Neural cell (in vitro differentiated cells): Measurements from ENCODE around the gene KCTD11. TPM values are rescaled to one million over a fixed set of nuclear protein-coding genes. Genes with fewer than 3 reads are reported as not detected.

Experiments used
- H2AFZ ChIP-seq: fragments of 200-600, 300-800 bp; sonication (generic), shearing (Covaris generic); 2 replicates; pipeline ENCODE4 v1.6.0; 2014; ENCODE audit warnings: low read depth, mild to moderate bottlenecking, antibody characterized with exemption, low read length, moderate library complexity
- H3F3A ChIP-seq: fragments of 200-600 bp; shearing (Covaris generic); 2 replicates; pipeline ENCODE4 v1.6.1; 2016; ENCODE audit warnings: mild to moderate bottlenecking, moderate library complexity, mixed read lengths, antibody characterized with exemption, low read length; ENCODE audit not compliant: insufficient read depth, poor library complexity, severe bottlenecking
- H3K27ac ChIP-seq: fragments of 200-600, 300-800 bp; sonication (generic), shearing (Covaris generic); 2 replicates; pipeline ENCODE4 v1.5.1; 2014; ENCODE audit warnings: mild to moderate bottlenecking, low read length, moderate library complexity
- H3K27me3 ChIP-seq: fragments of 300-800, 200-600 bp; sonication (generic), shearing (Covaris generic); 2 replicates; pipeline ENCODE4 v1.6.0; 2014; ENCODE audit warnings: mild to moderate bottlenecking, low read depth, low read length, moderate library complexity; ENCODE audit not compliant: insufficient read depth
- H3K36me3 ChIP-seq: fragments of 300-800, 200-600 bp; sonication (generic), shearing (Covaris generic); 2 replicates; pipeline ENCODE4 v1.5.1; 2014; ENCODE audit warnings: mild to moderate bottlenecking, antibody characterized with exemption, low read length, moderate library complexity; ENCODE audit not compliant: insufficient read depth
- H3K4me2 ChIP-seq: fragments of 300-800, 200-600 bp; sonication (generic), shearing (Covaris generic); 2 replicates; pipeline ENCODE4 v1.6.0; 2014; ENCODE audit warnings: mild to moderate bottlenecking, low read length
- H3K4me3 ChIP-seq: fragments of 300-800, 200-600 bp; sonication (generic), shearing (Covaris generic); 2 replicates; pipeline ENCODE4 v1.5.1; 2014; ENCODE audit warnings: mild to moderate bottlenecking, low read length, moderate library complexity
- H3K79me2 ChIP-seq: fragments of 200-600 bp; shearing (Covaris generic); replicated peaks from 2 replicates; pipeline ENCODE4 v1.6.0; 2014; ENCODE audit warnings: mild to moderate bottlenecking, low read length, moderate library complexity; ENCODE audit not compliant: insufficient read depth
- H3K9ac ChIP-seq: fragments of 300-800, 200-600 bp; sonication (generic), shearing (Covaris generic); 2 replicates; pipeline ENCODE4 v1.6.1; 2016; ENCODE audit warnings: mild to moderate bottlenecking, low read length, mixed read lengths
- H3K9me2 ChIP-seq: fragments of 200-600 bp; shearing (Covaris generic); 2 replicates; pipeline ENCODE4 v1.6.1; 2016; ENCODE audit warnings: mild to moderate bottlenecking, low read length, mixed read lengths; ENCODE audit not compliant: insufficient read depth
- H3K9me3 ChIP-seq: fragments of 200-600, 300-800 bp; sonication (generic), shearing (Covaris generic); 2 replicates; pipeline ENCODE4 v1.6.1; 2016; ENCODE audit warnings: mild to moderate bottlenecking, mixed run types, low read length, moderate library complexity, mixed read lengths
- H4K20me1 ChIP-seq: fragments of 200-600 bp; shearing (Covaris generic); 2 replicates; pipeline ENCODE4 v1.6.1; 2016; ENCODE audit warnings: mild to moderate bottlenecking, mixed run types; ENCODE audit not compliant: insufficient read depth
- EP300 ChIP-seq: fragments of 450-650 bp; conservative IDR thresholded peaks from 2 replicates; pipeline ENCODE4 v1.6.1; 2014; ENCODE audit warnings: antibody characterized with exemption, mild to moderate bottlenecking, moderate library complexity; ENCODE audit not compliant: poor library complexity, severe bottlenecking
- EZH2 ChIP-seq: fragments of 200-600, 300-800 bp; shearing (Covaris generic), sonication (generic); IDR thresholded peaks from 2 replicates; pipeline ENCODE4 v1.6.1; 2014; ENCODE audit warnings: antibody characterized with exemption, low read length, borderline replicate concordance, mild to moderate bottlenecking; ENCODE audit not compliant: insufficient read depth, poor library complexity, severe bottlenecking
- MXI1 ChIP-seq: fragments of 450-650 bp; conservative IDR thresholded peaks from 2 replicates; pipeline ENCODE4 v1.6.1; 2014; ENCODE audit warnings: antibody characterized with exemption, mild to moderate bottlenecking; ENCODE audit not compliant: poor library complexity, severe bottlenecking
- POLR2AphosphoS5 ChIP-seq: IDR thresholded peaks from 2 replicates; pipeline ENCODE4 v1.6.1; 2012
- RAD21 ChIP-seq: fragments of 450-650 bp; conservative IDR thresholded peaks from 2 replicates; pipeline ENCODE4 v1.6.1; 2014; ENCODE audit warnings: antibody characterized with exemption, mild to moderate bottlenecking, moderate library complexity
- SMC3 ChIP-seq: fragments of 450-650 bp; conservative IDR thresholded peaks from 2 replicates; pipeline ENCODE4 v1.6.1; 2014; ENCODE audit warnings: antibody characterized with exemption, mild to moderate bottlenecking, moderate library complexity; ENCODE audit not compliant: poor library complexity
- TAF1 ChIP-seq: IDR thresholded peaks from 2 replicates; pipeline ENCODE4 v1.6.1; 2012; ENCODE audit warnings: low read depth
- polyA plus RNA-seq: library from polyadenylated mRNA; depleted of rRNA; stranded (reverse); fragments of >200 nt; gene quantifications from 2 replicates; pipeline ENCODE4 v1.2.3, GENCODE V29; 2014
- TF ChIP-seq, protein P1 (sequence below): IDR thresholded peaks from 2 replicates; pipeline ENCODE4 v1.6.1; 2012; ENCODE audit warnings: borderline replicate concordance
- TF ChIP-seq, protein P2 (sequence below): fragments of 450-650 bp; IDR thresholded peaks from 2 replicates; pipeline ENCODE4 v1.5.1; 2014; ENCODE audit warnings: antibody characterized with exemption, mild to moderate bottlenecking, moderate library complexity; ENCODE audit not compliant: poor library complexity, severe bottlenecking

KCTD11 gene
- polyA plus RNA-seq, 1 donor from 2014 or later, result 2.8 TPM

DNA sequence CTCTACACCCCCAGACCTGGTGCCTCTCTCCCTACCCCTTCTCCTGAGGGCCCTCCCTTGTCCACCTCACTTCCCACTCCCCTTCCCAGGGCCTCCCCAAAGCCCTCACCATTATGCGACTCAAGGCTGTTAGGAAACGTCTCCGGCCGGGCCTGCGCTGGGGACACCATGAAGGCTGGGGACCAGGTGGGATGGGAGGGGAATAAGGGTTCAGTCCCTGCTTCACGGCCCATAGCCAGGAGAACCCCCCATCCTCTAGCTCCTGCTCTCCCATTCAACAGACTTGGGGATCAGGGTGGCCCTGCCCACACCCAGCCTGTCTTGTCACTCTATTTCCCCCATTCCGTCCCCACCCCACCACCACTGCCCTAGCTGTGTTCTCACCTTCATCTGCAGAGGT lies 24.9 kb upstream of the KCTD11 start:
- Histone ChIP-seq H3K27ac (no peak overlapping the region), H4K20me1 (no peaks in the 10 kb centered on the region), H3K9me2 (no peaks in the 10 kb centered on the region), H3K27me3 (no peaks in the 10 kb centered on the region), H3K4me2 (no peak overlapping the region), H3K4me3 (peak overlapping the region; percentile 92), H3K9me3 (no peaks in the 10 kb centered on the region), H3K79me2 (peaks cover 9% of the 10 kb centered on the region), H3K36me3 (no peaks in the 10 kb centered on the region), H3K9ac (no peak overlapping the region), H2AFZ (no peak overlapping the region), H3F3A (no peaks in the 10 kb centered on the region)
- TF ChIP-seq EZH2 (no peak), POLR2AphosphoS5 (no peak), RAD21 (no peak), MXI1 (no peak), SMC3 (no peak), TAF1 (no peak), EP300 (no peak)
- TF ChIP-seq, protein P1, sequence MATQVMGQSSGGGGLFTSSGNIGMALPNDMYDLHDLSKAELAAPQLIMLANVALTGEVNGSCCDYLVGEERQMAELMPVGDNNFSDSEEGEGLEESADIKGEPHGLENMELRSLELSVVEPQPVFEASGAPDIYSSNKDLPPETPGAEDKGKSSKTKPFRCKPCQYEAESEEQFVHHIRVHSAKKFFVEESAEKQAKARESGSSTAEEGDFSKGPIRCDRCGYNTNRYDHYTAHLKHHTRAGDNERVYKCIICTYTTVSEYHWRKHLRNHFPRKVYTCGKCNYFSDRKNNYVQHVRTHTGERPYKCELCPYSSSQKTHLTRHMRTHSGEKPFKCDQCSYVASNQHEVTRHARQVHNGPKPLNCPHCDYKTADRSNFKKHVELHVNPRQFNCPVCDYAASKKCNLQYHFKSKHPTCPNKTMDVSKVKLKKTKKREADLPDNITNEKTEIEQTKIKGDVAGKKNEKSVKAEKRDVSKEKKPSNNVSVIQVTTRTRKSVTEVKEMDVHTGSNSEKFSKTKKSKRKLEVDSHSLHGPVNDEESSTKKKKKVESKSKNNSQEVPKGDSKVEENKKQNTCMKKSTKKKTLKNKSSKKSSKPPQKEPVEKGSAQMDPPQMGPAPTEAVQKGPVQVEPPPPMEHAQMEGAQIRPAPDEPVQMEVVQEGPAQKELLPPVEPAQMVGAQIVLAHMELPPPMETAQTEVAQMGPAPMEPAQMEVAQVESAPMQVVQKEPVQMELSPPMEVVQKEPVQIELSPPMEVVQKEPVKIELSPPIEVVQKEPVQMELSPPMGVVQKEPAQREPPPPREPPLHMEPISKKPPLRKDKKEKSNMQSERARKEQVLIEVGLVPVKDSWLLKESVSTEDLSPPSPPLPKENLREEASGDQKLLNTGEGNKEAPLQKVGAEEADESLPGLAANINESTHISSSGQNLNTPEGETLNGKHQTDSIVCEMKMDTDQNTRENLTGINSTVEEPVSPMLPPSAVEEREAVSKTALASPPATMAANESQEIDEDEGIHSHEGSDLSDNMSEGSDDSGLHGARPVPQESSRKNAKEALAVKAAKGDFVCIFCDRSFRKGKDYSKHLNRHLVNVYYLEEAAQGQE, result no peak
- TF ChIP-seq, protein P2, sequence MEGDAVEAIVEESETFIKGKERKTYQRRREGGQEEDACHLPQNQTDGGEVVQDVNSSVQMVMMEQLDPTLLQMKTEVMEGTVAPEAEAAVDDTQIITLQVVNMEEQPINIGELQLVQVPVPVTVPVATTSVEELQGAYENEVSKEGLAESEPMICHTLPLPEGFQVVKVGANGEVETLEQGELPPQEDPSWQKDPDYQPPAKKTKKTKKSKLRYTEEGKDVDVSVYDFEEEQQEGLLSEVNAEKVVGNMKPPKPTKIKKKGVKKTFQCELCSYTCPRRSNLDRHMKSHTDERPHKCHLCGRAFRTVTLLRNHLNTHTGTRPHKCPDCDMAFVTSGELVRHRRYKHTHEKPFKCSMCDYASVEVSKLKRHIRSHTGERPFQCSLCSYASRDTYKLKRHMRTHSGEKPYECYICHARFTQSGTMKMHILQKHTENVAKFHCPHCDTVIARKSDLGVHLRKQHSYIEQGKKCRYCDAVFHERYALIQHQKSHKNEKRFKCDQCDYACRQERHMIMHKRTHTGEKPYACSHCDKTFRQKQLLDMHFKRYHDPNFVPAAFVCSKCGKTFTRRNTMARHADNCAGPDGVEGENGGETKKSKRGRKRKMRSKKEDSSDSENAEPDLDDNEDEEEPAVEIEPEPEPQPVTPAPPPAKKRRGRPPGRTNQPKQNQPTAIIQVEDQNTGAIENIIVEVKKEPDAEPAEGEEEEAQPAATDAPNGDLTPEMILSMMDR, result no peak

DNA sequence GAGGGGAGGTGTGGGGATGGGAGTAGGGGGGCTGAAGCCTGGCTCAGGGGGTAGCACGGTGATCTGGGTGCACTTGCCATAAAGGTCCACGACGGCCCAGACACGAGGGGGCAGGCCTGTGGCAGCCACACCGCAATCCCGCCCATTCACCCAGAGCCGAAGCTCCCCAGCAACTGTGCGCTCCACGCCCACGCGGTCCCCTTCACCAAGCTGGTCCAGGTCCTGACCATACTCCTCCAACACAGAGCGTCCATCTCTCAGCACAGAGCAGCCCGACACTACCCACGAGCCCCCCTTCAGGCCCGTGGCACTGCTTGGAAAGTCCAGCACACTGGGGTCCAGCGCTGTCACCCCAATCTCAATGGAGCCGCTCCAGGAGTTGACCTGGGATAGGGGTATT lies 24.5 kb upstream of the KCTD11 start:
- Histone ChIP-seq H3K27ac (no peak overlapping the region), H2AFZ (no peak overlapping the region), H3F3A (no peaks in the 10 kb centered on the region), H4K20me1 (no peaks in the 10 kb centered on the region), H3K4me3 (peak overlapping the region; percentile 92), H3K9me3 (no peaks in the 10 kb centered on the region), H3K79me2 (peaks cover 9% of the 10 kb centered on the region), H3K9me2 (no peaks in the 10 kb centered on the region), H3K27me3 (no peaks in the 10 kb centered on the region), H3K36me3 (no peaks in the 10 kb centered on the region), H3K4me2 (no peak overlapping the region), H3K9ac (peak overlapping the region; percentile 81)
- no peak for TF ChIP-seq SMC3
- TF ChIP-seq EZH2, result no peak
- no peak for TF ChIP-seq EP300
- TF ChIP-seq POLR2AphosphoS5, result no peak
- TF ChIP-seq, protein P1, result no peak
- no peak for TF ChIP-seq TAF1
- no peak for TF ChIP-seq RAD21
